HEK293T (cell line): ENCODE results near the gene NAGK.

Experiments used
- ARNT ChIP-seq: fragments of 450-650 bp; IDR thresholded peaks from 2 replicates; pipeline ENCODE4 v1.6.1; 2017; ENCODE audit warnings: mild to moderate bottlenecking
- BHLHE40 ChIP-seq: fragments of 450-650 bp; IDR thresholded peaks from 2 replicates; pipeline ENCODE4 v1.6.1; 2016; ENCODE audit warnings: mild to moderate bottlenecking, moderate library complexity, borderline replicate concordance
- ELF4 ChIP-seq: fragments of 450-650 bp; IDR thresholded peaks from 2 replicates; pipeline ENCODE4 v1.6.1; 2017; ENCODE audit warnings: antibody characterized with exemption
- FOXA1 ChIP-seq: fragments of 450-650 bp; IDR thresholded peaks from 2 replicates; pipeline ENCODE4 v1.6.1; 2016; ENCODE audit warnings: mild to moderate bottlenecking
- FOXK2 ChIP-seq: fragments of 450-650 bp; IDR thresholded peaks from 2 replicates; pipeline ENCODE4 v1.6.1; 2016; ENCODE audit warnings: mild to moderate bottlenecking
- FOXM1 ChIP-seq: fragments of 450-650 bp; IDR thresholded peaks from 2 replicates; pipeline ENCODE4 v1.6.1; 2017; ENCODE audit warnings: mild to moderate bottlenecking, borderline replicate concordance
- L3MBTL2 ChIP-seq: fragments of 450-650 bp; conservative IDR thresholded peaks from 2 replicates; pipeline ENCODE4 v1.6.1; 2016; ENCODE audit warnings: mild to moderate bottlenecking
- LEF1 ChIP-seq: fragments of 450-650 bp; IDR thresholded peaks from 2 replicates; pipeline ENCODE4 v1.6.1; 2017; ENCODE audit warnings: mild to moderate bottlenecking, borderline replicate concordance
- NFRKB ChIP-seq: fragments of 450-650 bp; IDR thresholded peaks from 2 replicates; pipeline ENCODE4 v1.6.1; 2016; ENCODE audit warnings: mild to moderate bottlenecking, moderate library complexity
- SP1 ChIP-seq: fragments of 450-650 bp; IDR thresholded peaks from 2 replicates; pipeline ENCODE4 v1.6.1; 2017
- SUZ12 ChIP-seq: fragments of 450-650 bp; IDR thresholded peaks from 2 replicates; pipeline ENCODE4 v1.6.1; 2016; ENCODE audit warnings: mild to moderate bottlenecking
- TARDBP ChIP-seq: fragments of 450-650 bp; IDR thresholded peaks from 2 replicates; pipeline ENCODE4 v1.6.1; 2016
- ZNF384 ChIP-seq: fragments of 450-650 bp; IDR thresholded peaks from 2 replicates; pipeline ENCODE4 v1.6.1; 2016
- TF ChIP-seq, protein P1 (sequence below): fragments of 450-650 bp; IDR thresholded peaks from 2 replicates; pipeline ENCODE4 v1.6.1; 2016

DNA sequence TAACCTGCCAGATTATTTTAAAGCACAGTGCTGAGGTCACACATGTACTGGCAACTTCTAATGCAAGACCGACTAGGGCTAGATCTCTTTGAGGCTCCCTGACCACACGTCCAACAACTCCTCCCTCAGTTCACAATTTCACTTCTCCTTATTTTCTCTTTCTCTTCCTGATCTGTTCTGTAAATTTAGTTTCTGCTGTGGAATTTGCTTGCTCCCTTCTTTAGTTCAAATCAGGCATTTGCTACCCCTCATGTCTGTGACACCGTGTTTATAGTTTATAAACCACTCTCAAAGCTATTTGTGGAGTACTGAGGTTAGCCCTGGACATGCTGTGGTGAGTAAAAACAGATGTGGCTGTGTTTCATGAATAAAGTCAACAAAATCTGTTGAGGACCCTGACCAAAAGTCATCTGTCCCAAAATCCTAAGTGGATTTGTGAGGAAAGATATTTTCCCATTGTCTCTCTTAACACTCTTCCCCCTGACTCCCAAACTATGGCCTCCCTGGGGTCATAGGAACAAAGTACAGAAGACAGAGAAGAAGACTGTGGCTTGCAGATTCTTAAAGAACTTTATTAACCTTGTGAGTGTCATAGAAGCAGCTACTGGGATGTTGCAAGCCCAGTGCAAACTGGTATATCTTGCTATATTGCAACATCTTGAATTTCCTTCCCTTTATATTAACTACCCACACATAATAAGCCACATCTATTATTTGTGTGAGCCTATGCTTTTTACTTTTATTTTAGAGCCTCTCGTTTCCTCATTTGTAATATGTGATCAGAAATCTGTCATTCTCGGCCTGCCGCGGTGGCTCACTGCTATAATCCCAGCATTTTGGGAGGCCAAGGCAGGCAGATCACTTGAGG lies 3.5 kb upstream of the NAGK start:
- TF ChIP-seq FOXM1 = no peak
- TF ChIP-seq ELF4 = no peak
- no peak for TF ChIP-seq L3MBTL2
- TF ChIP-seq, protein P1, sequence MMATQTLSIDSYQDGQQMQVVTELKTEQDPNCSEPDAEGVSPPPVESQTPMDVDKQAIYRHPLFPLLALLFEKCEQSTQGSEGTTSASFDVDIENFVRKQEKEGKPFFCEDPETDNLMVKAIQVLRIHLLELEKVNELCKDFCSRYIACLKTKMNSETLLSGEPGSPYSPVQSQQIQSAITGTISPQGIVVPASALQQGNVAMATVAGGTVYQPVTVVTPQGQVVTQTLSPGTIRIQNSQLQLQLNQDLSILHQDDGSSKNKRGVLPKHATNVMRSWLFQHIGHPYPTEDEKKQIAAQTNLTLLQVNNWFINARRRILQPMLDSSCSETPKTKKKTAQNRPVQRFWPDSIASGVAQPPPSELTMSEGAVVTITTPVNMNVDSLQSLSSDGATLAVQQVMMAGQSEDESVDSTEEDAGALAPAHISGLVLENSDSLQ = no peak
- TF ChIP-seq TARDBP = no peak
- no peak for TF ChIP-seq ZNF384
- no peak for TF ChIP-seq SP1
- TF ChIP-seq FOXA1 = no peak
- no peak for TF ChIP-seq SUZ12
- no peak for TF ChIP-seq NFRKB
- no peak for TF ChIP-seq BHLHE40
- no peak for TF ChIP-seq LEF1
- TF ChIP-seq FOXK2 = no peak
- no peak for TF ChIP-seq ARNT
